GM12891 (cell line): ENCODE data around the gene CINP.

Experiments used
- PAX5 ChIP-seq: IDR thresholded peaks from 2 replicates; pipeline ENCODE4 v1.6.1; 2011; ENCODE audit warnings: low read length, moderate library complexity, mild to moderate bottlenecking; ENCODE audit not compliant: insufficient read depth, severe bottlenecking
- POLR2A ChIP-seq: IDR thresholded peaks from 2 replicates; pipeline ENCODE4 v1.6.1; 2011; ENCODE audit warnings: low read depth, low read length, control low read depth
- POLR2AphosphoS5 ChIP-seq: IDR thresholded peaks from 2 replicates; pipeline ENCODE4 v1.6.1; 2011; ENCODE audit warnings: low read depth, low read length, control low read depth
- POU2F2 ChIP-seq: IDR thresholded peaks from 2 replicates; pipeline ENCODE4 v1.6.1; 2011; ENCODE audit warnings: low read depth, mild to moderate bottlenecking, control low read depth, low read length, moderate library complexity
- SPI1 ChIP-seq: IDR thresholded peaks from 2 replicates; pipeline ENCODE4 v1.6.1; 2011; ENCODE audit warnings: low read depth, low read length, control low read depth
- TAF1 ChIP-seq: IDR thresholded peaks from 2 replicates; pipeline ENCODE4 v1.6.1; 2011; ENCODE audit warnings: low read depth, low read length, control low read depth

DNA sequence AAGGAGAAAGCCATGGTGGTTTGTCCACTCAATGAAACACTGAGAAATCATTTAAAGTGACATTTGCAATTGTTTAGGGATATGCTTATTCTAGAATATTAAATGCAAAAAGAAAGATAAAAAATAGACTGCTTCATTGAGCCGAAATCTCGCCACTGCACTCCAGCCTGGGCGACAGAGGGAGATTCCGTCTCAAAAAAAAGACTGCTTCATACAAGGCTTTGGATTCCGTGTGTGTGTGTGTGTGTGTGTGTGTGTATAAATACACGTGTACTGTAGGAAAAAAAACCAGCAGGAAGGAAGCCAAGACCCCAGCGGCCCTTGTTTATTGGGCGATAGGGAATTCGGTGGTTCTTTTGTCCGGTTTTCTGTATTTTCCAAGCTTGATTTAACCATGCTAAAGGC, 46.4 kb downstream of the CINP start:
- TF ChIP-seq PAX5 (no peak), POLR2A (no peak), POLR2AphosphoS5 (no peak), TAF1 (no peak), SPI1 (no peak), POU2F2 (no peak)
